PC-9 (cell line): ENCODE data around the gene NUPR2. TPM values are rescaled to one million over a fixed set of nuclear protein-coding genes. Genes with fewer than 3 reads are reported as not detected.
"Not testable (repeated sequence)": the region's sequence is repeated elsewhere in the genome, so short reads cannot be mapped to it uniquely, and the experiment has no call there.

ENCODE experiments used
- BruUV-seq: library from RNA; stranded (reverse); fragments of 400-500 nt; replicated peaks from 2 replicates; lab custom pipeline; 2021; lab: Mats Ljungman, UMichigan
- CTCF ChIA-PET: fragments of 300-600 bp; sonication (Branson Sonifier 250); formaldehyde crosslinking; loops from one replicate; lab custom pipeline; 2022; ENCODE audit warnings: antibody characterized with exemption; lab: Charles Lee
- POLR2A ChIA-PET: fragments of 300-600 bp; sonication (Branson Sonifier 250); formaldehyde crosslinking; loops from one replicate; lab custom pipeline; 2022; ENCODE audit warnings: antibody characterized with exemption; ENCODE audit not compliant: unreplicated experiment; lab: Charles Lee
- DNase-seq, 2 experiments: peaks; one replicate each; pipeline versions ENCODE4 v3.0.0 to v3.0.0-alpha.2; 2015 to 2022; ENCODE audit warnings: mixed read lengths in 1 of 2
- H2AFZ ChIP-seq: fragments of 200-600 bp; sonication (generic); 2 replicates; pipeline ENCODE4 v1.8.1; 2017; ENCODE audit warnings: antibody characterized with exemption
- H3F3A ChIP-seq: fragments of 200-600 bp; sonication (generic); 2 replicates; pipeline ENCODE4 v1.8.1; 2017; ENCODE audit warnings: antibody characterized with exemption, mild to moderate bottlenecking, low read depth; ENCODE audit not compliant: insufficient read depth
- H3K27ac ChIP-seq: fragments of 200-600 bp; sonication (generic); 2 replicates; pipeline ENCODE4 v1.6.1; 2016; ENCODE audit warnings: mixed run types
- H3K27me3 ChIP-seq: fragments of 200-600 bp; sonication (generic); 2 replicates; pipeline ENCODE4 v1.6.1; 2016; ENCODE audit warnings: low read depth, mixed run types; ENCODE audit not compliant: insufficient read depth
- H3K36me3 ChIP-seq: fragments of 200-600 bp; sonication (generic); 2 replicates; pipeline ENCODE4 v1.6.1; 2016; ENCODE audit warnings: low read depth, mixed run types
- H3K4me1 ChIP-seq: fragments of 200-600 bp; sonication (generic); replicated peaks from 2 replicates; pipeline ENCODE4 v1.6.1; 2016; ENCODE audit warnings: mixed run types; ENCODE audit not compliant: insufficient read depth
- H3K4me2 ChIP-seq: fragments of 200-600 bp; sonication (generic); 2 replicates; pipeline ENCODE4 v1.6.1; 2017; ENCODE audit warnings: mixed run types
- H3K4me3 ChIP-seq: fragments of 200-600 bp; sonication (generic); 2 replicates; pipeline ENCODE4 v1.6.1; 2016; ENCODE audit warnings: mixed run types
- H3K79me2 ChIP-seq: fragments of 200-600 bp; sonication (generic); 2 replicates; pipeline ENCODE4 v1.6.1; 2017; ENCODE audit warnings: low read depth, mixed run types
- H3K9me2 ChIP-seq: fragments of 200-600 bp; sonication (generic); 2 replicates; pipeline ENCODE4 v1.8.1; 2017; ENCODE audit warnings: mild to moderate bottlenecking; ENCODE audit not compliant: insufficient read depth
- H3K9me3 ChIP-seq: fragments of 200-600 bp; sonication (generic); 2 replicates; pipeline ENCODE4 v1.8.1; 2016; ENCODE audit warnings: low read depth; ENCODE audit not compliant: insufficient read depth
- H4K20me1 ChIP-seq: fragments of 200-600 bp; sonication (generic); 2 replicates; pipeline ENCODE4 v1.8.1; 2017; ENCODE audit not compliant: insufficient read depth
- CTCF ChIP-seq: fragments of 200-600 bp; sonication (generic); conservative IDR thresholded peaks from 2 replicates; pipeline ENCODE4 v1.6.1; 2017; ENCODE audit warnings: mixed run types, antibody characterized with exemption, mild to moderate bottlenecking, moderate library complexity
- EZH2 ChIP-seq: fragments of 200-600 bp; sonication (generic); IDR thresholded peaks from 2 replicates; pipeline ENCODE4 v1.8.0; 2017; ENCODE audit warnings: antibody characterized with exemption, low read depth
- intact Hi-C: fragments of 100-400 bp; cut with micrococcal nuclease; formaldehyde crosslinking; loops from one replicate; pipeline ENCODE4 v1.10.0; 2022; ENCODE audit not compliant: unreplicated experiment
- total RNA-seq: library from RNA; stranded (reverse); gene quantifications from 2 replicates; pipeline ENCODE4 v1.2.3, GENCODE V29; 2021

Gene NUPR2
- total RNA-seq, 1 experiment from 2014 or later = not detected

DNA sequence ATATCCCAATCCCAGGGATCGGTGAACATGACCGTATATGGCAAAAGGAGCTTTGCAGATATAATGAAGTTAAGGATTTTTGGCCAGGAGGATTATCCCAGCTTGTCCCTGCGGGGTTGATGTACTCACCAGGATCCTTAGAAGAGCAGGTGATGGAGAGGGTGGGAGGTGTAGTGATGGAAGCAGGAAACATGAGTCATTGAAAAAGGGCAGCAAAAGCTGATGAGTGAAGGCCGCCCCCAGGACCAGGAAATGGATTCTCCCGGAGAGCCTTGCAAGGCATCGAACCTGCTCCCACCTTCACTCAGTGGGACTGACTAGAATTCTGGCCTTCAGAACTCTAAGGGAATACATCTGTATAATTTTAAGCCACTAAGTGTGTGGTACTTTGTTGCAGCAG, 5.2 kb upstream of the NUPR2 start:
- no peak overlapping the region for H3K4me2 ChIP-seq
- H3K4me1 ChIP-seq = no peaks in the 10 kb centered on the region
- H3K9me3 ChIP-seq = no peaks in the 10 kb centered on the region
- no peaks in the 10 kb centered on the region for H3K9me2 ChIP-seq
- POLR2A ChIA-PET = no interaction called here
- H3K27me3 ChIP-seq = no peaks in the 10 kb centered on the region
- CTCF ChIA-PET = no interaction called here
- no TSS peak for BruUV-seq
- no peak overlapping the region for H2AFZ ChIP-seq
- no peaks in the 10 kb centered on the region for H3K79me2 ChIP-seq
- H4K20me1 ChIP-seq = no peaks in the 10 kb centered on the region
- DNase-seq = no peak
- TF ChIP-seq EZH2 (no peak), CTCF (no peak)
- H3F3A ChIP-seq = no peaks in the 10 kb centered on the region
- no peak overlapping the region for H3K4me3 ChIP-seq
- intact Hi-C loops = no loop called here
- H3K27ac ChIP-seq = no peak overlapping the region
- no peaks in the 10 kb centered on the region for H3K36me3 ChIP-seq

DNA sequence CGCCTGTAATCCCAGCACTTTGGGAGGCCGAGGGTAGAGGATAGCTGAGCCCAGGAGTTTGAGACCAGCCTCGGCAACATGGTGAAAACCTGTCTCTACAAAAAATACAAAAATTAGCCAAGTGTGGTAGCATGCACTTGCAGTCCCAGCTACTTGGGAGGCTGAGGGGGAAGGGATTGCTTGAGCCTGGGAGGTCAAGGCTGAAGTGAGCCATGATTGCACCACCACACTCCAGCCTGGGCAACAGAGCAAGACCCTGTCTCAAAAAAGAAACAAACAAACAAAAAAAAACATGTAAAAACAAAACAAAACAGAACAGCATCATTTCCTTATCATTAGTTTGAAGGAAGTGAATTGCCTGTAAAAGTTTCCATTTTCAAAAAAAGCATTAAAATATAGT, 4.0 kb downstream of the NUPR2 start:
- BruUV-seq, H3K4me3 ChIP-seq, H2AFZ ChIP-seq, H3K36me3 ChIP-seq, H3K4me2 ChIP-seq, CTCF ChIA-PET, H4K20me1 ChIP-seq, intact Hi-C loops, H3F3A ChIP-seq, H3K9me2 ChIP-seq, H3K27ac ChIP-seq, H3K9me3 ChIP-seq, H3K79me2 ChIP-seq, H3K27me3 ChIP-seq, H3K4me1 ChIP-seq, DNase-seq: not testable (repeated sequence)
- POLR2A ChIA-PET = interaction anchor here (0.7 kb wide), 1 partner anchor 928 kb away, joined by 22 read pairs; no protein-coding TSS in a partner anchor

DNA sequence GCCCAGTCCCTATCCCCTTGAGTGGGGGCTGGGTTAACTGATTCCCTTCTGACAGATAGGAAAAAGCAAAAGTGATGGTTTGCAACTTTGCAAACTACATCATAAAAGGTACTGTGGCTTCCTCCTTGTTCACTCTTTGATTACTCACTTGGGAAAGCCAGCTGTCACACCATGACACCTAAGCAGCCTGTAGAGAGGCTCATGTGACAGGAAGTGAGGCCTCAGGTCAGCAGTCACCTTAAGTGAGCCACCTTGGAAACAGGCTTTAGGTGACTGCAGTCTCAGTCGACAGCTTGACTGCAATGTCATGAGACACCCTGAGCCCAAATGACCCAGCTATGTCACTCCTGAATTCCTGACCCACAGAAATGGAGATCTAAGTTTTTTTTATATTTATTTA, 5.6 kb downstream of the NUPR2 start:
- Histone ChIP-seq H3K4me1 (peaks cover 8% of the 10 kb centered on the region), H2AFZ (no peak overlapping the region), H3K27ac (no peak overlapping the region), H3K4me2 (no peak overlapping the region), H3K36me3 (no peaks in the 10 kb centered on the region), H3F3A (peaks cover 6% of the 10 kb centered on the region; the same call in 1 of the 2 replicates), H3K79me2 (peaks cover 7% of the 10 kb centered on the region), H4K20me1 (no peaks in the 10 kb centered on the region), H3K27me3 (no peaks in the 10 kb centered on the region), H3K9me3 (no peaks in the 10 kb centered on the region), H3K4me3 (no peak overlapping the region), H3K9me2 (no peaks in the 10 kb centered on the region)
- no TSS peak for BruUV-seq
- ChIA-PET CTCF (no interaction called here), POLR2A (no interaction called here)
- intact Hi-C loops = no loop called here
- TF ChIP-seq EZH2 (no peak), CTCF (no peak)
- DNase-seq = peak in 1 of 2 experiments; percentile 64

DNA sequence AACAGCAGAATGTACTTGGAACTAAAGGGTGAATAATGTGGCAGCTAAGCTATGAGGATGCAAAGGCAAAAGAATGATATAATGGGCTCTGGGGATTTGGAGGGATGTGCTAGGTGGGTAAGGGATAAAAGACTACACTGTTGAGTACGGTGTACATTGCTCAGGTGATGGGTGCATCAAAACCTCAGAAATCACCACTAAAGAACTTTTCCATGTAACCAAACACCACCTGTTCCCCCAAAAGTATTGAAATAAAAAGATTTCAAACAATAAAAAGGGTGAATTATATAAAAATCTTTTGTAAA, 8.3 kb downstream of the NUPR2 start:
- TF ChIP-seq EZH2 (no peak), CTCF (no peak)
- Histone ChIP-seq H3K9me2 (no peaks in the 10 kb centered on the region), H3K4me3 (no peak overlapping the region), H3K36me3 (peaks cover 21% of the 10 kb centered on the region), H3F3A (peaks cover 25% of the 10 kb centered on the region), H2AFZ (no peak overlapping the region), H3K27me3 (no peaks in the 10 kb centered on the region), H4K20me1 (peaks cover 26% of the 10 kb centered on the region), H3K27ac (no peak overlapping the region), H3K4me1 (peaks cover 25% of the 10 kb centered on the region), H3K4me2 (no peak overlapping the region), H3K79me2 (peaks cover 34% of the 10 kb centered on the region), H3K9me3 (no peaks in the 10 kb centered on the region)
- ChIA-PET POLR2A (no interaction called here), CTCF (no interaction called here)
- no TSS peak for BruUV-seq
- intact Hi-C loops = loop anchor here (5.0 kb wide), 1 partner anchor 46 kb away; the partner anchor contains the start of gene SUMF2
- no peak for DNase-seq
